K562 (cell line): Measurements from ENCODE around the gene DNAJB1.

Experiments
- ARID4B ChIP-seq: sonication (generic); formaldehyde crosslinking; IDR thresholded peaks from 2 replicates; pipeline ENCODE4 v1.8.0; 2022; ENCODE audit warnings: mild to moderate bottlenecking, missing genetic modification reagents
- JUN ChIP-seq, 2 experiments: sonication (generic) in 1 of 2; formaldehyde crosslinking in 1 of 2; IDR thresholded peaks; 2 replicates each; pipeline versions ENCODE4 v1.6.1 to v1.8.0; 2012 to 2022; ENCODE audit warnings: borderline replicate concordance in 2 of 2, mild to moderate bottlenecking in 2 of 2, improper control_type of control experiment in 1 of 2, low read depth in 1 of 2, low read length in 1 of 2, missing genetic modification reagents in 1 of 2
- KDM1A ChIP-seq, 2 experiments: fragments of 450-650 bp; IDR thresholded peaks; 2 replicates each; pipeline ENCODE4 v1.6.1; 2016; ENCODE audit warnings: mild to moderate bottlenecking in 2 of 2
- LEF1 ChIP-seq: fragments of 450-650 bp; IDR thresholded peaks from 2 replicates; pipeline ENCODE4 v1.6.1; 2016; ENCODE audit warnings: mild to moderate bottlenecking
- NBN ChIP-seq: fragments of 450-650 bp; IDR thresholded peaks from 2 replicates; pipeline ENCODE4 v1.6.1; 2016; ENCODE audit warnings: low read depth, mild to moderate bottlenecking
- NR2F6 ChIP-seq: fragments of 450-650 bp; formaldehyde crosslinking; IDR thresholded peaks from 2 replicates; pipeline ENCODE4 v1.4.0; 2020; ENCODE audit warnings: mild to moderate bottlenecking
- USF2 ChIP-seq: sonication (generic); formaldehyde crosslinking; IDR thresholded peaks from 2 replicates; pipeline ENCODE4 v1.5.0; 2020; ENCODE audit warnings: missing genetic modification reagents
- ZNF764 ChIP-seq: fragments of 250-450 bp; sonication (Bioruptor Pico); IDR thresholded peaks from 2 replicates; pipeline ENCODE4 v1.4.0; 2020; ENCODE audit warnings: low read depth, mild to moderate bottlenecking, moderate library complexity
- TF ChIP-seq, protein P1 (sequence below): fragments of 450-650 bp; IDR thresholded peaks from 2 replicates; pipeline ENCODE4 v1.6.1; 2017; ENCODE audit warnings: antibody characterized with exemption, mild to moderate bottlenecking

GRCh38 chr19:14480700-14481079 lies 37.5 kb downstream of the DNAJB1 start:
- TF ChIP-seq NBN = no peak
- TF ChIP-seq, protein P1, sequence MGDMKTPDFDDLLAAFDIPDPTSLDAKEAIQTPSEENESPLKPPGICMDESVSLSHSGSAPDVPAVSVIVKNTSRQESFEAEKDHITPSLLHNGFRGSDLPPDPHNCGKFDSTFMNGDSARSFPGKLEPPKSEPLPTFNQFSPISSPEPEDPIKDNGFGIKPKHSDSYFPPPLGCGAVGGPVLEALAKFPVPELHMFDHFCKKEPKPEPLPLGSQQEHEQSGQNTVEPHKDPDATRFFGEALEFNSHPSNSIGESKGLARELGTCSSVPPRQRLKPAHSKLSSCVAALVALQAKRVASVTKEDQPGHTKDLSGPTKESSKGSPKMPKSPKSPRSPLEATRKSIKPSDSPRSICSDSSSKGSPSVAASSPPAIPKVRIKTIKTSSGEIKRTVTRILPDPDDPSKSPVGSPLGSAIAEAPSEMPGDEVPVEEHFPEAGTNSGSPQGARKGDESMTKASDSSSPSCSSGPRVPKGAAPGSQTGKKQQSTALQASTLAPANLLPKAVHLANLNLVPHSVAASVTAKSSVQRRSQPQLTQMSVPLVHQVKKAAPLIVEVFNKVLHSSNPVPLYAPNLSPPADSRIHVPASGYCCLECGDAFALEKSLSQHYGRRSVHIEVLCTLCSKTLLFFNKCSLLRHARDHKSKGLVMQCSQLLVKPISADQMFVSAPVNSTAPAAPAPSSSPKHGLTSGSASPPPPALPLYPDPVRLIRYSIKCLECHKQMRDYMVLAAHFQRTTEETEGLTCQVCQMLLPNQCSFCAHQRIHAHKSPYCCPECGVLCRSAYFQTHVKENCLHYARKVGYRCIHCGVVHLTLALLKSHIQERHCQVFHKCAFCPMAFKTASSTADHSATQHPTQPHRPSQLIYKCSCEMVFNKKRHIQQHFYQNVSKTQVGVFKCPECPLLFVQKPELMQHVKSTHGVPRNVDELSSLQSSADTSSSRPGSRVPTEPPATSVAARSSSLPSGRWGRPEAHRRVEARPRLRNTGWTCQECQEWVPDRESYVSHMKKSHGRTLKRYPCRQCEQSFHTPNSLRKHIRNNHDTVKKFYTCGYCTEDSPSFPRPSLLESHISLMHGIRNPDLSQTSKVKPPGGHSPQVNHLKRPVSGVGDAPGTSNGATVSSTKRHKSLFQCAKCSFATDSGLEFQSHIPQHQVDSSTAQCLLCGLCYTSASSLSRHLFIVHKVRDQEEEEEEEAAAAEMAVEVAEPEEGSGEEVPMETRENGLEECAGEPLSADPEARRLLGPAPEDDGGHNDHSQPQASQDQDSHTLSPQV = no peak
- no peak for TF ChIP-seq JUN (IDR thresholded peaks at IDR 0.05; ENCODE audit: borderline replicate concordance, low read depth, low read length)
- TF ChIP-seq JUN (CRISPR knock-in tag; IDR thresholded peaks at IDR 0.05; ENCODE audit: borderline replicate concordance) = no peak
- no peak for TF ChIP-seq KDM1A (IDR thresholded peaks at IDR 0.05)
- no peak for TF ChIP-seq ARID4B (CRISPR knock-in tag)
- no peak for TF ChIP-seq ZNF764 (CRISPR knock-in tag)
- TF ChIP-seq NR2F6 (CRISPR knock-in tag) = no peak
- TF ChIP-seq USF2 = no peak
- no peak for TF ChIP-seq LEF1
